H1 (cell line): Measurements from ENCODE around the gene TAX1BP1. TPM values are rescaled to one million over a fixed set of nuclear protein-coding genes. Genes with fewer than 3 reads are reported as not detected.

Source experiments
- CTCF ChIA-PET: fragments of 300-600 bp; sonication (Branson Sonifier 250); formaldehyde crosslinking; loops from one replicate; lab custom pipeline; 2021; ENCODE audit not compliant: partially characterized antibody; lab: Charles Lee
- POLR2A ChIA-PET: fragments of 300-600 bp; sonication (Branson Sonifier 250); formaldehyde crosslinking; loops from one replicate; lab custom pipeline; 2021; ENCODE audit warnings: inconsistent platforms; ENCODE audit not compliant: partially characterized antibody; lab: Charles Lee
- DNase-seq, 2 experiments: peaks; one replicate each; pipeline versions ENCODE4 v3.0.0 to v3.0.0-alpha.2; 2010 to 2022; ENCODE audit warnings: low spot score in 2 of 2, low read depth in 1 of 2, mixed read lengths in 1 of 2
- FAIRE-seq: peaks from 2 replicates; lab custom pipeline; 2011; peaks lifted over from hg19 to GRCh38; lab: Jason Lieb, UNC
- H2AFZ ChIP-seq: 2 replicates; pipeline ENCODE4 v1.8.1; 2012; ENCODE audit warnings: low read length, inconsistent platforms
- H2AK5ac ChIP-seq: 2 replicates; pipeline ENCODE4 v1.6.1; 2013; ENCODE audit warnings: low read depth, low read length
- H2BK120ac ChIP-seq: replicated peaks from 2 replicates; pipeline ENCODE3; 2013; ENCODE audit warnings: low read depth, low read length, inconsistent platforms
- H2BK12ac ChIP-seq: 2 replicates; pipeline ENCODE4 v1.6.1; 2013; ENCODE audit warnings: low read depth, low read length
- H2BK15ac ChIP-seq: 2 replicates; pipeline ENCODE4 v1.6.1; 2013; ENCODE audit warnings: low read length
- H2BK20ac ChIP-seq: 2 replicates; pipeline ENCODE4 v1.6.1; 2013; ENCODE audit warnings: low read length
- H2BK5ac ChIP-seq: 2 replicates; pipeline ENCODE4 v1.6.1; 2013; ENCODE audit warnings: low read depth, low read length
- H3K14ac ChIP-seq: 2 replicates; pipeline ENCODE4 v1.6.1; 2013; ENCODE audit warnings: inconsistent platforms; ENCODE audit not compliant: insufficient read length
- H3K18ac ChIP-seq: 2 replicates; pipeline ENCODE4 v1.6.1; 2013; ENCODE audit warnings: low read length; ENCODE audit errors: extremely low read depth
- H3K23ac ChIP-seq: 2 replicates; pipeline ENCODE4 v1.6.1; 2013; ENCODE audit warnings: inconsistent platforms; ENCODE audit not compliant: insufficient read length
- H3K23me2 ChIP-seq: 2 replicates; pipeline ENCODE4 v1.6.1; 2013; ENCODE audit warnings: low read depth, low read length
- H3K27ac ChIP-seq: 2 replicates; pipeline ENCODE4 v1.6.1; 2011; ENCODE audit warnings: low read depth, low read length, inconsistent platforms
- H3K27me3 ChIP-seq, 4 experiments: replicated peaks in 1 of 4; 1 replicate in 1 of 4; 2 replicates in 3 of 4; pipeline versions ENCODE4 v1.6.1 to v1.8.1; 2011 to 2013; ENCODE audit warnings: low read length in 3 of 4, mild to moderate bottlenecking in 3 of 4, inconsistent platforms in 2 of 4, mixed read lengths in 2 of 4, moderate library complexity in 1 of 4; ENCODE audit not compliant: control insufficient read depth in 3 of 4, insufficient read depth in 3 of 4; ENCODE audit errors: extremely low read depth in 1 of 4
- H3K36me3 ChIP-seq, 4 experiments: 2 replicates each; pipeline versions ENCODE4 v1.6.1 to v1.8.1; 2011 to 2013; ENCODE audit warnings: mild to moderate bottlenecking in 4 of 4, low read length in 3 of 4, moderate library complexity in 2 of 4, control low read depth in 1 of 4, inconsistent platforms in 1 of 4; ENCODE audit not compliant: insufficient read depth in 4 of 4, control insufficient read depth in 2 of 4
- H3K4ac ChIP-seq: replicated peaks from 2 replicates; pipeline ENCODE3; 2013; ENCODE audit warnings: low read length, low read depth, mixed read lengths, inconsistent platforms; ENCODE audit not compliant: insufficient read length
- H3K4me1 ChIP-seq, 4 experiments: replicated peaks in 1 of 4; 1 replicate in 1 of 4; 2 replicates in 3 of 4; pipeline versions ENCODE4 v1.6.1 to v1.8.1; 2011 to 2013; ENCODE audit warnings: low read length in 3 of 4, inconsistent platforms in 2 of 4, mixed read lengths in 1 of 4; ENCODE audit not compliant: insufficient read depth in 4 of 4, control insufficient read depth in 3 of 4
- H3K4me2 ChIP-seq, 2 experiments: 2 replicates each; pipeline versions ENCODE4 v1.6.1 to v1.8.1; 2011 to 2013; ENCODE audit warnings: low read depth in 2 of 2, low read length in 2 of 2, control low read depth in 1 of 2, inconsistent platforms in 1 of 2, mild to moderate bottlenecking in 1 of 2; ENCODE audit not compliant: insufficient read depth in 1 of 2
- H3K4me3 ChIP-seq, 4 experiments: fragments of 200-600, 300-600 bp in 1 of 4; sonication (generic), shearing (Covaris generic), sonication (Bioruptor Twin) in 1 of 4; 2 replicates each; pipeline versions ENCODE4 v1.5.1 to v1.8.1; 2011 to 2016; ENCODE audit warnings: low read length in 4 of 4, low read depth in 3 of 4, control low read depth in 2 of 4, inconsistent platforms in 2 of 4, mild to moderate bottlenecking in 2 of 4, mixed read lengths in 1 of 4, moderate library complexity in 1 of 4; ENCODE audit not compliant: insufficient read depth in 2 of 4; ENCODE audit errors: extremely low read depth in 1 of 4
- H3K56ac ChIP-seq: replicated peaks from 2 replicates; pipeline ENCODE3; 2013; ENCODE audit warnings: low read depth, mild to moderate bottlenecking, mixed read lengths, low read length, inconsistent platforms; ENCODE audit not compliant: insufficient read length
- H3K79me1 ChIP-seq: 2 replicates; pipeline ENCODE4 v1.6.1; 2013; ENCODE audit warnings: low read depth, low read length, control low read depth
- H3K79me2 ChIP-seq, 2 experiments: 2 replicates each; pipeline versions ENCODE4 v1.6.1 to v1.8.1; 2012 to 2013; ENCODE audit warnings: low read length in 2 of 2, mild to moderate bottlenecking in 2 of 2, inconsistent platforms in 1 of 2; ENCODE audit not compliant: insufficient read depth in 2 of 2, control insufficient read depth in 1 of 2
- H3K9ac ChIP-seq, 4 experiments: replicated peaks in 1 of 4; 1 replicate in 1 of 4; 2 replicates in 3 of 4; pipeline versions ENCODE4 v1.6.1 to v1.8.1; 2011 to 2013; ENCODE audit warnings: low read depth in 3 of 4, low read length in 3 of 4, control low read depth in 2 of 4, mild to moderate bottlenecking in 2 of 4, moderate library complexity in 2 of 4, inconsistent platforms in 1 of 4; ENCODE audit errors: extremely low read depth in 1 of 4
- H3K9me3 ChIP-seq, 2 experiments: 2 replicates each; pipeline versions ENCODE4 v1.6.1 to v1.8.1; 2012 to 2013; ENCODE audit warnings: mild to moderate bottlenecking in 2 of 2, moderate library complexity in 2 of 2, control low read depth in 1 of 2, inconsistent platforms in 1 of 2, low read depth in 1 of 2, low read length in 1 of 2, mixed read lengths in 1 of 2; ENCODE audit not compliant: insufficient read depth in 2 of 2
- H4K20me1 ChIP-seq, 2 experiments: replicated peaks in 1 of 2; 2 replicates each; pipeline versions ENCODE3 to v1.8.1; 2011 to 2013; ENCODE audit warnings: inconsistent platforms in 2 of 2, low read length in 2 of 2, mild to moderate bottlenecking in 1 of 2; ENCODE audit not compliant: insufficient read depth in 2 of 2, control insufficient read depth in 1 of 2
- H4K5ac ChIP-seq: 2 replicates; pipeline ENCODE4 v1.6.1; 2013; ENCODE audit warnings: low read length, low read depth, mixed read lengths, inconsistent platforms; ENCODE audit not compliant: insufficient read length
- H4K8ac ChIP-seq: 2 replicates; pipeline ENCODE4 v1.8.0; 2013; ENCODE audit warnings: mild to moderate bottlenecking, moderate library complexity, low read length, inconsistent platforms; ENCODE audit not compliant: insufficient read depth; ENCODE audit errors: extremely low read depth
- H4K91ac ChIP-seq: replicated peaks from 2 replicates; pipeline ENCODE3; 2013; ENCODE audit warnings: low read length, mixed read lengths, inconsistent platforms; ENCODE audit not compliant: insufficient read length
- KDM5A ChIP-seq: fragments of 200-600 bp; IDR thresholded peaks from 2 replicates; pipeline ENCODE4 v1.7.1; 2012; ENCODE audit warnings: mild to moderate bottlenecking, low read length, inconsistent platforms, mixed read lengths
- SRF ChIP-seq: IDR thresholded peaks from 2 replicates; pipeline ENCODE4 v1.6.1; 2011; ENCODE audit warnings: mild to moderate bottlenecking, low read depth, low read length, moderate library complexity
- TAF7 ChIP-seq: optimal IDR thresholded peaks from 2 replicates; pipeline ENCODE3; 2011; ENCODE audit warnings: low read depth, mild to moderate bottlenecking, inconsistent platforms, low read length, moderate library complexity, borderline replicate concordance
- WGBS, 2 experiments: shearing (Covaris generic) in 1 of 2; methylation state at CpG; one replicate each; pipeline versions ENCODE4 v1.1.6 to v1.1.7; 2013 to 2015; ENCODE audit warnings: low lambda C conversion rate in 2 of 2, mixed read lengths in 2 of 2, inconsistent platforms in 1 of 2, low coverage in 1 of 2, missing lambda C conversion rate in 1 of 2; ENCODE audit not compliant: insufficient replicate concordance in 2 of 2, insufficient coverage in 1 of 2, insufficient read length in 1 of 2; ENCODE audit errors: extremely low coverage in 1 of 2, missing lambda C conversion rate in 1 of 2; 5-methylcytosine and 5-hydroxymethylcytosine counted together
- polyA plus RNA-seq, 7 experiments: library from polyadenylated mRNA; depleted of rRNA in 3 of 7; stranded (reverse) in 5 of 7; unstranded in 2 of 7; fragments of >200 nt in 5 of 7; fragments of 200-250 nt in 2 of 7; gene quantifications; 1 replicate in 5 of 7; 2 replicates in 1 of 7; 4 replicates in 1 of 7; pipeline versions ENCODE4 v1.2.1 to v1.2.3, GENCODE V29; 2011 to 2013; ENCODE audit warnings: missing spikeins in 2 of 7, mixed read lengths in 2 of 7
- total RNA-seq: library from RNA; stranded (reverse); fragmentation: NEBNext Ultra II Directional; extraction: Animal tissue kit (Norgen Biotek cat#: 25700); gene quantifications from 2 replicates; pipeline ENCODE4 v1.2.1, GENCODE V29; 2021

Gene TAX1BP1
- total and polyA plus RNA-seq, 2 of the 8 experiments (the other 6 are each of a cell fraction or from before 2014, with no cell fraction given) = 56.0 to 62.7 TPM

- Histone ChIP-seq H3K79me1 (no peaks in the 10 kb centered on the region), H4K5ac (no peak overlapping the region), H2BK15ac (no peak overlapping the region), H4K20me1 (no peaks in the 10 kb centered on the region), H3K14ac (no peak overlapping the region), H2AK5ac (no peak overlapping the region), H2BK20ac (no peak overlapping the region), H3K4me1 (no peaks in the 10 kb centered on the region), H4K8ac (no peak overlapping the region), H3K4ac (no peak overlapping the region), H3K27me3 (no peaks in the 10 kb centered on the region), H2BK12ac (no peak overlapping the region), H3K27ac (no peak overlapping the region), H3K18ac (no peak overlapping the region), H3K9ac (no peak overlapping the region), H3K23me2 (no peaks in the 10 kb centered on the region), H3K36me3 (no peaks in the 10 kb centered on the region), H3K4me3 (no peak overlapping the region), H2BK5ac (no peak overlapping the region), H3K56ac (no peak overlapping the region), H3K79me2 (no peaks in the 10 kb centered on the region), H2AFZ (no peak overlapping the region), H3K4me2 (no peak overlapping the region), H4K91ac (no peak overlapping the region), H3K23ac (no peak overlapping the region), H2BK120ac (no peak overlapping the region), H3K9me3 (no peaks in the 10 kb centered on the region)
- POLR2A ChIA-PET = no interaction called here
- 90% methylated on average over 4 of the region's 4 CpGs; no CpG with 5 or more reads in 1 of the 2 experiments for WGBS, 2 experiments
- FAIRE-seq = no peak
- no peak for TF ChIP-seq KDM5A
- TF ChIP-seq TAF7 = no peak
- TF ChIP-seq SRF = no peak
- CTCF ChIA-PET = no interaction called here
- no peak for DNase-seq
Measured at GRCh38 chr7:27695096-27695495, 44.9 kb upstream of the TAX1BP1 start.
